ENCODE measurements around the gene ERBB4. TPM values are rescaled to one million over a fixed set of nuclear protein-coding genes. Genes with fewer than 3 reads are reported as not detected.

Gene ERBB4
- total and polyA plus RNA-seq, 2 of the 8 experiments (the other 6 are each of a cell fraction or from before 2014, with no cell fraction given), result 0.34 to 1.3 TPM

- no peak overlapping the region for H2BK15ac ChIP-seq (ENCODE audit: low read length)
- FAIRE-seq (no peak), DNase-seq (ENCODE audit: low read depth in 1 of 2, low spot score in 2 of 2) (no peak)
- no peak overlapping the region for H4K91ac ChIP-seq (replicated peaks; ENCODE audit: insufficient read length, low read length)
- H2AFZ ChIP-seq (ENCODE audit: low read length), result no peak overlapping the region
- H2BK120ac ChIP-seq (replicated peaks; ENCODE audit: low read depth, low read length), result no peak overlapping the region
- no peaks in the 10 kb centered on the region for H3K36me3 ChIP-seq (ENCODE audit: control insufficient read depth in 2 of 4, insufficient read depth in 4 of 4, low read length in 3 of 4)
- no peak overlapping the region for H3K23ac ChIP-seq (ENCODE audit: insufficient read length)
- ChIA-PET POLR2A (ENCODE audit: partially characterized antibody) (no interaction called here), CTCF (ENCODE audit: partially characterized antibody) (interaction anchor here (0.7 to 2.6 kb wide), 11 partner anchors 9 to 651 kb away, joined by 3 to 9 read pairs (median 4); no protein-coding TSS in a partner anchor)
- H3K27ac ChIP-seq (ENCODE audit: low read depth, low read length), result no peak overlapping the region
- peaks cover 2 to 3% of the 10 kb centered on the region in 2 experiments for H4K20me1 ChIP-seq (replicated peaks in 1 of 2; ENCODE audit: control insufficient read depth in 1 of 2, insufficient read depth in 2 of 2, low read length in 2 of 2)
- no peak overlapping the region for H3K14ac ChIP-seq (ENCODE audit: insufficient read length)
- H2BK5ac ChIP-seq (ENCODE audit: low read depth, low read length), result no peak overlapping the region
- no peaks in the 10 kb centered on the region for H3K79me2 ChIP-seq (ENCODE audit: control insufficient read depth in 1 of 2, insufficient read depth in 2 of 2, low read length in 2 of 2)
- H3K4me3 ChIP-seq (ENCODE audit: extremely low read depth in 1 of 4, insufficient read depth in 2 of 4, low read depth in 3 of 4, low read length in 4 of 4), result no peak overlapping the region
- no peak overlapping the region for H4K5ac ChIP-seq (ENCODE audit: insufficient read length, low read depth, low read length)
- no peak overlapping the region for H4K8ac ChIP-seq (ENCODE audit: extremely low read depth, insufficient read depth, low read length)
- no peaks in the 10 kb centered on the region for H3K79me1 ChIP-seq (ENCODE audit: low read depth, low read length)
- peaks cover 13% of the 10 kb centered on the region; the same call in 1 of the 2 replicates for H3K23me2 ChIP-seq (ENCODE audit: low read depth, low read length)
- no peak overlapping the region for H2BK12ac ChIP-seq (ENCODE audit: low read depth, low read length)
- no peak overlapping the region for H2AK5ac ChIP-seq (ENCODE audit: low read depth, low read length)
- no peak for TF ChIP-seq SAP30 (IDR thresholded peaks at IDR 0.05; ENCODE audit: insufficient read depth, insufficient replicate concordance, low read length)
- peak in 2 of 3 experiments; percentile 28 to 41; a peak in 3 of 4 replicates for TF ChIP-seq CTCF (IDR thresholded peaks at IDR 0.05; ENCODE audit: control extremely low read depth in 1 of 3, insufficient read depth in 1 of 3, low read depth in 1 of 3, low read length in 3 of 3)
- TF ChIP-seq CHD2 (IDR thresholded peaks at IDR 0.05; ENCODE audit: low read length), result no peak
- no peak for TF ChIP-seq TEAD4 (IDR thresholded peaks at IDR 0.05; ENCODE audit: low read depth, low read length)
- TF ChIP-seq RAD21 (IDR thresholded peaks at IDR 0.05 in 1 of 2, conservative IDR thresholded peaks at IDR 0.05 in 1 of 2; ENCODE audit: low read depth in 2 of 2, low read length in 2 of 2), result peak; percentile 52 to 60
- no peak for TF ChIP-seq SIRT6 (IDR thresholded peaks at IDR 0.05; ENCODE audit: low read length)
- WGBS, 2 experiments (ENCODE audit: extremely low coverage in 1 of 2, insufficient coverage in 1 of 2, insufficient read length in 1 of 2, insufficient replicate concordance in 2 of 2, low coverage in 1 of 2, low lambda C conversion rate in 2 of 2, missing lambda C conversion rate in 1 of 2), result 88% methylated on average over 2 of the region's 2 CpGs; no CpG with 5 or more reads in 1 of the 2 experiments
- H3K18ac ChIP-seq (ENCODE audit: extremely low read depth, low read length), result no peak overlapping the region
- no peaks in the 10 kb centered on the region for H3K9me3 ChIP-seq (ENCODE audit: insufficient read depth in 2 of 2, low read depth in 1 of 2, low read length in 1 of 2)
- H2BK20ac ChIP-seq (ENCODE audit: low read length), result no peak overlapping the region
- H3K4ac ChIP-seq (replicated peaks; ENCODE audit: insufficient read length, low read depth, low read length), result no peak overlapping the region
- H3K9ac ChIP-seq (replicated peaks in 1 of 4; ENCODE audit: extremely low read depth in 1 of 4, low read depth in 3 of 4, low read length in 3 of 4), result no peak overlapping the region
- no peak overlapping the region for H3K56ac ChIP-seq (replicated peaks; ENCODE audit: insufficient read length, low read depth, low read length)
- H3K4me1 ChIP-seq (replicated peaks in 1 of 4; ENCODE audit: control insufficient read depth in 3 of 4, insufficient read depth in 4 of 4, low read length in 3 of 4), result peaks cover 0 to 3% (median under 1%) of the 10 kb centered on the region in 4 experiments; a peak in 3 of 7 replicates
- no peak overlapping the region for H3K4me2 ChIP-seq (ENCODE audit: insufficient read depth in 1 of 2, low read depth in 2 of 2, low read length in 2 of 2)
- peaks cover 4 to 25% (median 23%) of the 10 kb centered on the region in 4 experiments for H3K27me3 ChIP-seq (replicated peaks in 1 of 4; ENCODE audit: control insufficient read depth in 3 of 4, extremely low read depth in 1 of 4, insufficient read depth in 3 of 4, low read length in 3 of 4)
These were observed 6.0 kb downstream of the ERBB4 start for GRCh38 chr2:212532585-212532984.
